Measurements from ENCODE around the gene CRIP1.

Gene CRIP1

DNA sequence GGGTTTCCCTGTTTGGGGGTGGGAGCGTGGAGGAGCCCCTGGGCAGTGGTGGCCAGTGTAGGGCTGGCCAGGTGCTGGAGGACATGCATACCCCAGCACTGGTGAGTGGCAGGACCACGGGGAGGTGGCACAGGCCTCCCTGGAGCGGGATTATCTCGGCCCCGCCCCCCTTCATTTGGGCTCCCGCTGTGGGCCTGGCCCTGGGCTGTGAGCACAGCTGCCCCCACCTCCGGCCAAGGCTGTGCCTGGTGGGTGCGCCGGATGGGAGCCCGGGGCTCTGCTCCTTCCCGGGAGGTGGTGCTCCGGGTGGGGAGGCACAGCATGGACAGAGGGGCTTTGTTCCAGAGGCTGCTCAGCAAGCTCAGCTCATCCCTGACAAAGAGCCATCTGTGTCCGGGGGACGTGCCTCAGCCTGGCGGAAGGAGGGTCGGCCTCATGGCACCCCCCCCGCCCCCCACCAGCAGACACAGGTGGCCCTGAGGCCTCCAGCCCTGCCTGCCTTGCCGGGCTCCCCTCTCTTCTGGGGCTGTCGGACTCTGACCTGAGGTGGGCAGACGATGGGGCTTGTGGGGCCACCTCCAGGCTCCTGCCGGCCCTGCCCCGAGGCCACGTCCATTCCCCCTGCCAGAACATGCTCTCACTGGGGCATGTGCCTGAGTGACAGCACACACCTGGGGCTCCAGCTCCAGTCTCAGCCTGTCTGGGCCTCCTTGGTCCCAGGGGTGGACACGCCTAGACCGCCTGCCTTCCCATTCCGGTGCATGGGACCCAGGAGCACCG, 12.8 kb downstream of the CRIP1 start:
- H3K4me3 ChIP-seq (replicated peaks; ENCODE audit: low read depth, low read length): no peak overlapping the region
- no peak for DNase-seq (ENCODE audit: extremely low read depth, low read depth)
- TF ChIP-seq, protein P1, sequence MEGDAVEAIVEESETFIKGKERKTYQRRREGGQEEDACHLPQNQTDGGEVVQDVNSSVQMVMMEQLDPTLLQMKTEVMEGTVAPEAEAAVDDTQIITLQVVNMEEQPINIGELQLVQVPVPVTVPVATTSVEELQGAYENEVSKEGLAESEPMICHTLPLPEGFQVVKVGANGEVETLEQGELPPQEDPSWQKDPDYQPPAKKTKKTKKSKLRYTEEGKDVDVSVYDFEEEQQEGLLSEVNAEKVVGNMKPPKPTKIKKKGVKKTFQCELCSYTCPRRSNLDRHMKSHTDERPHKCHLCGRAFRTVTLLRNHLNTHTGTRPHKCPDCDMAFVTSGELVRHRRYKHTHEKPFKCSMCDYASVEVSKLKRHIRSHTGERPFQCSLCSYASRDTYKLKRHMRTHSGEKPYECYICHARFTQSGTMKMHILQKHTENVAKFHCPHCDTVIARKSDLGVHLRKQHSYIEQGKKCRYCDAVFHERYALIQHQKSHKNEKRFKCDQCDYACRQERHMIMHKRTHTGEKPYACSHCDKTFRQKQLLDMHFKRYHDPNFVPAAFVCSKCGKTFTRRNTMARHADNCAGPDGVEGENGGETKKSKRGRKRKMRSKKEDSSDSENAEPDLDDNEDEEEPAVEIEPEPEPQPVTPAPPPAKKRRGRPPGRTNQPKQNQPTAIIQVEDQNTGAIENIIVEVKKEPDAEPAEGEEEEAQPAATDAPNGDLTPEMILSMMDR (IDR thresholded peaks at IDR 0.05; ENCODE audit: low read depth, low read length, missing control alignments): no peak

DNA sequence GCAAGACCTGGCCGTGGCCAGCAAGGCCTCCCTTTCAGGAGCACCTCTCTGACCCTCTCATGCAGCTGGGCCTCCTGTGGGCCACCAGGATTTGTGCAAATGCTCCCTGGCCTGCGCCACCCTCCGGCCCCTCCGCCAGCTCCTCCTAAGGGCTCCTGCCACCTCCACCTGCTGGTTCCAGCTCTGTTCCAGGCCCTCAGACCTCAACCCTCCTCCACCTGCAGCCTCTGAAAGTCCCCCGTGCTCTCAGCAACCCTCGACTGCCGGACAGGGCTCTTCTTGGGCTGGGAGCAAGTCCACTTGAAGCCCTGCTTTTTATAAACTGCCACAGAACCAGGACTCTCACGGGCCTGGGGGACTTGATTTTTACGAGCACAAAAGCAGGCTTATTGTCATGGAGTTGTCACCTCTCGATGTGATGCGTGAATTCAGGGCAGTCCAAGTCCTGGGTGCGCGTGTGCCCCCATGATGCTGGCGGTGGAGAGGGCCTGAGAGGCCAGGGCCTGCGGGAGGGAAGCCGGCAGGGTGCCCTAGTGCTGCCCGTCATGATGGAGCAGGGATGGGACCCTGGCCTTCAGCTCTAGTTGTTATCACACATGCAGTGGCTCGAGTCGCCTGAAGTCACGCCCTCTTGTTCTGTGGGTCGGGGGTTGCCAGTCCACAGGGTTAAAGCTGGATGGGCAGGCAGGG, 13.5 kb downstream of the CRIP1 start:
- no peak overlapping the region for H3K4me3 ChIP-seq (replicated peaks; ENCODE audit: low read depth, low read length)
- no peak for DNase-seq (ENCODE audit: extremely low read depth, low read depth)
- TF ChIP-seq, protein P1 (IDR thresholded peaks at IDR 0.05; ENCODE audit: low read depth, low read length, missing control alignments): no peak

DNA sequence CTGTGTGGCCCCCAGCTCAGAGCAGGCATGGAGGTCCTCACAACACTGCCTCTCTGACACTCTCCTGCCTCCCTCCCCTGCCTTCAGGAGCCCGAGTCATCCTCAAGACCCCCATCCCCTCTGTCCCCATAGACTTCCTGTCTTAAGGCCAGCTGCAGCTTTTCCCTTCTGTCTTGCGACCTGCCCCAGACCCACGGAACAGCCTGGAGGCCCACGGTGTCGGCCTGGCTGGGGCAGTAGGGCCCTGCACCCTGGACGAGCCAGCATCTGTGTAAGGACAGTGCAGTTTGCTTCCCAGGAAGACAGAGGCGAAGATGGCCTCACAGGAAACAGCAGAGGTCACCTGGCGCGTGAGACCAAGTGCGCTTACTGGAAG, 14.0 kb downstream of the CRIP1 start:
- TF ChIP-seq, protein P1 (IDR thresholded peaks at IDR 0.05; ENCODE audit: low read depth, low read length, missing control alignments): no peak
- no peak overlapping the region for H3K4me3 ChIP-seq (replicated peaks; ENCODE audit: low read depth, low read length)
- no peak for DNase-seq (ENCODE audit: extremely low read depth, low read depth)

DNA sequence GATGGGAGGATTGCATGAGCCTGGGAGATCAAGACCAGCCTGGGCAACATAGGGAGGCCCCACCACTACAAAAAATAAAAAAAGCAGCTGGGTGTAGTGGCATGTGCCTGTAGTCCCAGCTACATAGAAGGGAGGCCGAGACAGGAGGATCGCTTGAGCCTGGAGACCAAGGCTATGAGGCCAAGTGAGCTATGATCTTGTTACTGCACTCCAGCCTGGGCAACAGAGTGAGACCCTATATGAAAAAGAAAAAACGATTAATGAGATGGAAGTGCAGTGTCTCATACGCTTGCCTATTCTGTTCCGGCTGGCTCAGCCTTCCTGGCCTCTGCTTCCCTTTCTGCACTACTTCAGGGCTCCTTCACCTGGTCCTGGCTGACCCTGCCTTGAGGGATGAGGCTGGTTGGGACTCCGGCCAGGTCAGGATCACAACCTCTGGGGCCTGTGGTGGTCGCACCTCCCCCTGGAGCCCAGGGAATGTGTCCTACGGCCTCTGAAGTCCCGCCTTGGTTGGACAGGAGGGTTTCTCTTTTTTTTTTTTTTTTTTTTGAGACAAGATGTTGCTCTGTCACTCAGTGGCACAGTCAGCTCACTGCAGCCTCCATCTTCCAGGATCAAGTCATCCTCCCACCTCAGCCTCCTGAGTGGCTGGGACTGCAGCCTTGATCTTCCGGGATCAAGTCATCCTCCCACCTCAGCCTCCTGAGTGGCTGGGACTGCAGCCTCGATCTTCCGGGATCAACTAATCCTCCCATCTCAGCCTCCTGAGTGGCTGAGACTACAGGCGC, 15.0 kb downstream of the CRIP1 start:
- H3K4me3 ChIP-seq (replicated peaks; ENCODE audit: low read depth, low read length): no peak overlapping the region
- DNase-seq (ENCODE audit: extremely low read depth, low read depth): no peak
- TF ChIP-seq, protein P1 (IDR thresholded peaks at IDR 0.05; ENCODE audit: low read depth, low read length, missing control alignments): no peak

DNA sequence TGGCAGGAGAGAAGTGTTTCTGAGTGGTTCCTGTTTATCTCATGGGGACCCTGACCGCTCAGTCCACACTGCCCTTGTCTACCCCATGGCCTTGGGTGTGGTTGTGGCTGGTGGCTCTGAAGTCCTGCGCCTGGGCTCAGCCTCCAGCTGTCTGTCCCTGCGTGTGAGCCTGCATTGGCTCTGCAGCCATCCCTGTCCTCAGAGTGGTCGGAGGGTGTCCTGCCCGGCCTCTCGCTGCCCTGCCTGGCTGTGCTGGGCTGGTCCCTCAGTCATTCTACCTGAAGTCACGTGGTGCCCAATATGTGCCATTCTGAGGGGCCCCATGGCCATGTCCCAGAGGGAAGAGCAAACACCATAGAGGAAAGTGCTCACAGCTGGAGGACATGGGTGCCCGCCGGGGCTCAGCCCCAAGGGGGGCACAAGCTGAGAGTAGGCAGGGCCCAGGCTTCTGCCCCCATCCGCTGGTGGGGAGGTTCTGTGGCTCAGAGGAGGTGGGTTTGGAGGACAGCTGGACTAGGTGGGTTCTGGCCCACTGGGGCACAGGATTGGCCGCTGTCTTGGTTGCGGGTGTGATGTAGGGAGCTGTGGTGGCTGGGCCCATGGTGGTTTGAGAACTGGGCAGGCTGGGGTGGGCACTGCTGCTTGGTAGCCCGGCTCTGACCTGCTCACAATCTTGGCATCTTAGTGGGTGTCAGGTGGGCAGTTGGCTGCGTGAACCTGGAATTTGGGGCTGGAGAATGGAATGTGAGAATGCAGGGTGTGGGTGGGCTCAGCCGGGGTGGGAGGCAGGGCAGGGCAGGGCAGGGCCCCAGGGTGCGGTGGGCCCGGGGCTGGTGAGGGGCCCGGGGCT, 16.0 kb downstream of the CRIP1 start:
- TF ChIP-seq, protein P1 (IDR thresholded peaks at IDR 0.05; ENCODE audit: low read depth, low read length, missing control alignments): no peak
- no peak overlapping the region for H3K4me3 ChIP-seq (replicated peaks; ENCODE audit: low read depth, low read length)
- no peak for DNase-seq (ENCODE audit: extremely low read depth, low read depth)

DNA sequence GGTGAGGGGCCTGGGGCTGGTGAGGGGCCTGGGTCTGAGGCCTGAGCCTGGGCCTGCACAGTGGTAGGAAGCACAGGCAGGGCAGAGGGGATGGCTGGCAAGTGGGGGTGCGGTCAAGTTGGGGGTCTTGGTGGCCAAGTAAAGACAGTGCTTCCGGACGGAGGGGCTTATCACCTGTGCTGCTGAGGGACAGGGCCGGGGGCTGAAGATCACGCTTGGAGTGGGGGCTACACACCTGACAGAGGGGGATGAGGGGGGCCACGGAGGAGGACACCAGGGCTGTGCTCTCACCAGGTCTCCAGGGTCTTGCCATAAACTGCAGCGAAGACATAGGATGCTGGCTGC, 16.6 kb downstream of the CRIP1 start:
- H3K4me3 ChIP-seq (replicated peaks; ENCODE audit: low read depth, low read length): no peak overlapping the region
- TF ChIP-seq, protein P1 (IDR thresholded peaks at IDR 0.05; ENCODE audit: low read depth, low read length, missing control alignments): no peak
- no peak for DNase-seq (ENCODE audit: extremely low read depth, low read depth)

Measured in HFF-Myc (cell line).